ENCODE data around the gene B4GALNT3.

DNA sequence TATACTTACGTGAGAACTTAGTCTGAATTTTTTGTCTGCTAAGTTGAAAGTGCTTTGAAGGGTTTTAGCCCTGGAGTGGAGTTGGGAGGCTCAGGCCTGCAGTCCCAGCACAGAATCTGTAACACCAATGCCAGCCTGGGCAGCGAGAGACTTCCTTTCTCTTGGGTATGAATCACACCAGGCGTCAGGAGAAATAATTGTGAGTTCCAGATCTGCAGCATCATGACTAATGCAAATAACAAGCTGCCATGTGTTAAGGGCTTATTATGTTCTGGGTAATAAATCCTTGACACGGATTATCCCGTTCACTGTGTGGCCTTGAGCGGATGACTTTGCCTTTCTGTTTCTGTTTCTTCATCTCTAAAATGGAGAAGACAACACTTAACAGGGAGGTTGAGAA is 70.6 kb downstream of the B4GALNT3 start:
- TF ChIP-seq POLR2AphosphoS5 (IDR thresholded peaks at IDR 0.05; ENCODE audit: low read depth, low read length) (no peak), FOXP2 (optimal IDR thresholded peaks at IDR 0.05; ENCODE audit: borderline replicate concordance, extremely low read depth, extremely low read length, insufficient read depth) (no peak), SIN3A (IDR thresholded peaks at IDR 0.05; ENCODE audit: borderline replicate concordance, insufficient read depth, low read length) (no peak)
- TF ChIP-seq, protein P1, sequence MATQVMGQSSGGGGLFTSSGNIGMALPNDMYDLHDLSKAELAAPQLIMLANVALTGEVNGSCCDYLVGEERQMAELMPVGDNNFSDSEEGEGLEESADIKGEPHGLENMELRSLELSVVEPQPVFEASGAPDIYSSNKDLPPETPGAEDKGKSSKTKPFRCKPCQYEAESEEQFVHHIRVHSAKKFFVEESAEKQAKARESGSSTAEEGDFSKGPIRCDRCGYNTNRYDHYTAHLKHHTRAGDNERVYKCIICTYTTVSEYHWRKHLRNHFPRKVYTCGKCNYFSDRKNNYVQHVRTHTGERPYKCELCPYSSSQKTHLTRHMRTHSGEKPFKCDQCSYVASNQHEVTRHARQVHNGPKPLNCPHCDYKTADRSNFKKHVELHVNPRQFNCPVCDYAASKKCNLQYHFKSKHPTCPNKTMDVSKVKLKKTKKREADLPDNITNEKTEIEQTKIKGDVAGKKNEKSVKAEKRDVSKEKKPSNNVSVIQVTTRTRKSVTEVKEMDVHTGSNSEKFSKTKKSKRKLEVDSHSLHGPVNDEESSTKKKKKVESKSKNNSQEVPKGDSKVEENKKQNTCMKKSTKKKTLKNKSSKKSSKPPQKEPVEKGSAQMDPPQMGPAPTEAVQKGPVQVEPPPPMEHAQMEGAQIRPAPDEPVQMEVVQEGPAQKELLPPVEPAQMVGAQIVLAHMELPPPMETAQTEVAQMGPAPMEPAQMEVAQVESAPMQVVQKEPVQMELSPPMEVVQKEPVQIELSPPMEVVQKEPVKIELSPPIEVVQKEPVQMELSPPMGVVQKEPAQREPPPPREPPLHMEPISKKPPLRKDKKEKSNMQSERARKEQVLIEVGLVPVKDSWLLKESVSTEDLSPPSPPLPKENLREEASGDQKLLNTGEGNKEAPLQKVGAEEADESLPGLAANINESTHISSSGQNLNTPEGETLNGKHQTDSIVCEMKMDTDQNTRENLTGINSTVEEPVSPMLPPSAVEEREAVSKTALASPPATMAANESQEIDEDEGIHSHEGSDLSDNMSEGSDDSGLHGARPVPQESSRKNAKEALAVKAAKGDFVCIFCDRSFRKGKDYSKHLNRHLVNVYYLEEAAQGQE (IDR thresholded peaks at IDR 0.05; ENCODE audit: insufficient read depth in 1 of 2, low read depth in 2 of 2, low read length in 2 of 2), result no peak

Measured in PFSK-1 (cell line).